ENCODE measurements around the gene KHDC4.
"Not testable (repeated sequence)": the region's sequence is repeated elsewhere in the genome, so short reads cannot be mapped to it uniquely, and the experiment has no call there.

The KHDC4 gene

DNA sequence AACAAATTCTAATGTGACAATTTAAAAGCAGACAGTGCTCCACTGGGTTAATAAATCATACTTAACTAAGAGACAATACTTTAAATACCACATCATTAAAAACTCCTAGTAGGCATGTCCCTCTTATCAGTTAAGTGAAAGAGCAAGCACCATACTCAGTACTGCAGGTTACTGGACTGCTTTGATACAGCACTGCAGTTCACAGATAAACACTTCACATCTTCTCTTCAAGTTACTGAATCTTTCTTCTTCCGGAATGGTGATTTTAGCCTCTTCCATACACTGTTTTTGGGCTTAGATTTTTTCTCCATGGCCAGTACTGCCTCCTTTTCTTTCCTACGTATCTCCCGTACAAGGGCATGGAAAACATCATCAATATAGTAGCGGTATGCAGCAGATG lies 34.1 kb downstream of the KHDC4 start:
- DNase-seq (ENCODE audit: low spot score) = no peak

DNA sequence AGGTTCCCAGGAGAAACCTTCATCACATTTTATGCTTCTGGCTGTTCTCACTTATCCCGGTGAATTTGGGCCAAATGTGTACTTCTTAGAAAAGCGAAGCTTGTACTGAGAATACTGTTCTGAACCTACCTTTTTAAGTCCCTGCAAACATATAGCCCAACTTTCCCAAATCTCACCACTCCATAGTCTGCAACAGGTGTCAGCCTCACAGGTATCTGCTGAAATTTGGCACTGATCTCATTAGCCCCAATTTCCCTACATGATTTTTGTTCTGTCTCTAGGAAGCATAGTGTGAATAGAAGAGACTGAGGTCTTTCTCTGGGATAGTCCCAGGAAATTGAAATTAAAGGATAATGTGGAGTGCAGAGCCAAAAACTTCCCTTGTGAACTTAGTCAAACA lies 34.5 kb downstream of the KHDC4 start:
- DNase-seq (ENCODE audit: low spot score) = no peak

DNA sequence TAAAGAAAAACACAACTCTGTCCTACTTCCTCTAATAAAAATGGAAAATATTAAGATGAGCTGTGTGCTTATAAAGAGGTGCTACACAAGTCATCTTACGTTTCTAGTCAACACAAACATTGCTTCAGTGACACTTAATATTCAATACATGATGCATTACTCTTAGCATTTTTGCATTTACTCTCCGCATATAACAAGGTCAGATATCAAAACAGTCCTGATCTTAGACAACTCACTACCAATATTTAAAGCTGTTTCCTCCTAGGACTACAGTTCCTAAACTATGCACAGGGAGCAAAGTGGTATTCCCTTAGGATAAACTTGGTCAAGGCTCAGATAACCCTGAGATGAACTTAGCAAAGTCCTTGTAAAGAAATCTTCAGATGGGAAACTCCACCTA lies 35.3 kb downstream of the KHDC4 start:
- DNase-seq (ENCODE audit: low spot score) = no peak

DNA sequence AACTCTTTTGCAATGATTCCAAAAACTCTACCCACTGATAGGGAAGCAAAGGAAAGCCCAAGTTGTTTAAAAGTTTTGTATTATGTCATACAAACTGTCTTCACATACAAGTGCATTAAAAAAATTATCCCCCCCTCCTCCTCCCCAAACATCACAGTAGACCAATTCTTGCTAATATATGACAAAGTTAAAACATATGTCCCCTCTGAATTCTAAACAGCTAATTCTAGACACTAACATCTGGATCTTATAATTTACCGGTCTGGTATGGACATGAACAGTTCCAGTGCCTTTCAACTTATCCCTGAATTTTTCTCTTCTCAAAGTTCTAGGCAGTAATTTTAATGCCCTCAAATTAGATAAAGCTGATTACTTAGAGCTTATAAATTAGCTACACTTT lies 36.5 kb downstream of the KHDC4 start:
- DNase-seq (ENCODE audit: low spot score) = no peak

DNA sequence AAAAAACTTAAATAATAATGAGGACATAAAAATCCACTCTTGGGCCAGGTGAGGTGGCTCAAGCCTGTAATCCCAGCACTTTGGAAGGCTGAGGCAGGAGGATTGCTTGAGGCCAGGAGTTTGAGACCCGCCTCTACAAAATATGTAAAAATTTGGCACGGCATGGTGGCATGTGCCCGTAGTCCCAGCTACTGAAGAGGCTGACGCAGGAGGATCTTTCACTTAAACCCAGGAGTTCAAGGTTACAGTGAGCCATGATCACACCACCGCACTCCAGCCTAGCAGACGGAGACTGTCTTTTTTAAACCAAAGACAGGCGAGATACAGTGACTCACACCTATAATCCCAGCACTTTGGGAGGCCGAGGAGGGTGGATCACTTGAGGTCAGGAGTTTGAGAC lies 37.7 kb downstream of the KHDC4 start:
- not testable (repeated sequence) for DNase-seq (ENCODE audit: low spot score)

DNA sequence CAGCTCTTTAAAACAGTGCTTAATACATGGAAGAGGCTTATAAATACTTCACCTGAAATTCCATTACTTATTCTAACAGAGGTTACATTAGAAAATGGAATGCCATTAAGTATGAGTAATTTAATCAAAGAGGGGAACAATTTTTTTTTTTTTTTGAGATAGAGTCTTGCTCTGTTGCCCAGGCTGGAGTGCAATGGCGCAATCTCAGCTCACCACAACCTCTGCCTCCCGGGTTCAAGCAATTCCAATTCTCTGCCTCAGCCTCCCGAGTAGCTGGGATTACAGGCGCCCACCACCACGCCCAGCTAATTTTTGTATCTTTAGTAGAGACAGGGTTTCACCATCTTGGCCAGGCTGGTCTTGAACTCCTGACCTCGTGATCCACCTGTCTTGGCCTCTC lies 38.6 kb downstream of the KHDC4 start:
- not testable (repeated sequence) for DNase-seq (ENCODE audit: low spot score)

DNA sequence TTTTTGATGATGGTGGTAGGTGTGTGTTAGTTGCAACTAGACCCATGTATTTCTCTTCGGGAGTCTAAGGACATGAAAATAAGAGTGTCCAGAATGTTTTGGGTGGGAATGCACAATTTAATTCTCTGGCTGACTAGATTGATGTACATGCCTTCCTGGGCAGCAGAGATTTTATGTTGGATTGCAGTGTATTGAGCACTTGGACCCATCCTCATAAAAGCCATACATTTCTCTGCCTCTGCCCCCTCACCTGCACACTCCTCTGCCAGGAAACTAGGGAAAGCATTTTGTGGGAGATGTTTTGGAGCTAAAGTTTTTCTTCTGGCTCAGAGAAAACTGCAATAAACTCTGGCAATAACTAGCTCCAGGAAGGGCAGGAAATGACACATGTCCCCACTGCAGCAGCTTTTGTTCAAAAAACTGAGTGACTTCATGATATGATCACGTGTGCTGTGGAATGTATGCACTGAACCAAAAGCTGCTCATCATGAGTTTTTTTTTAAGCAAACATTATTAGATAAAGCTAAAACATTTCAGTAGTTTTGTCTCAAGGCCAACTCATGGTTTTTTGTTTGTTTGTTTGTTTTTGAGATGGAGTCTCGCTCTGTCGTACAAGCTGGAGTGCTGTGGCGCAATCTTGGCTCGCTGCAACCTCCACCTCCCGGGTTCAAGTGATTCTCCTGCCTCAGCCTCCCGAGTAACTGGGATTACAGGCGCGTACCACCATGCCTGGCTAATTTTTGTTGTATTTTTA lies 40.6 kb downstream of the KHDC4 start:
- peak; percentile 68 for DNase-seq (ENCODE audit: low spot score)

DNA sequence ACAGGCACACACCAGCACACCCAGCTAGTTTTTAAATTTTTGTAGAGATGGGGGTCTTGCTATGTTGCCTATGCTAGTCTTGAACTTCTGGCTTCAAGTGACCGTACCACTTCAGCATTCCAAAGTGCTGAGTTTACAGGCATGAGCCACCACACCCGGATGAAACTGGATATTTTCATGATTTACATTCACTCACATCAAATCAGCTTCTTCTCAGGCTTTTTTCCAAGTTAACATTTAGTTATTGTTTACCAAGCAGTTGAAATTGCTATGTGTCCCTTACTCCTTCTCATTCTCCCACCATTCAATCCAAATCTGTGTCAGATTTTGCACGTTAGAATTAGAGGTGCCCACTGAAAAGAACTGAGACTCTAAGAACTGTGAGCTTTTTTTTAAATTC lies 41.4 kb downstream of the KHDC4 start:
- peak; percentile 46 for DNase-seq (ENCODE audit: low spot score)

DNA sequence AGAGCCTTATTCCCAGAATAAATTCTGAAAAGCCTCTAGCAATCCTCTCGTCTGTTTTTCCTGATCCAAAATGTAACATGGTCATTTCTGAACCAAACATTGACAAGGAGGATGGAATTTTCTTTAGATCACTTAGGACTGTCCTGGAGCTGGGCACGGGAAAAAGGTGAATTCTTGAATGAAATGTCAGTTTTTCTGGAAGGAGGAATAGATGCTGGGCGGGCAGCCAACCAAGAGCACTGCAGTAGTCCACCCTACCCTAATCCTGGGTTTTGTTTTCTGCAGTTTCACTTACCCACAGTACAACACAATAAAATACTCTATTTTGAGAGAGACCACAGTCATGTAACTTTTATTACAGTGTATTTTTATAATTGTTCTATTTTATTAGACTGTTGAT lies 44.0 kb downstream of the KHDC4 start:
- DNase-seq (ENCODE audit: low spot score) = no peak

DNA sequence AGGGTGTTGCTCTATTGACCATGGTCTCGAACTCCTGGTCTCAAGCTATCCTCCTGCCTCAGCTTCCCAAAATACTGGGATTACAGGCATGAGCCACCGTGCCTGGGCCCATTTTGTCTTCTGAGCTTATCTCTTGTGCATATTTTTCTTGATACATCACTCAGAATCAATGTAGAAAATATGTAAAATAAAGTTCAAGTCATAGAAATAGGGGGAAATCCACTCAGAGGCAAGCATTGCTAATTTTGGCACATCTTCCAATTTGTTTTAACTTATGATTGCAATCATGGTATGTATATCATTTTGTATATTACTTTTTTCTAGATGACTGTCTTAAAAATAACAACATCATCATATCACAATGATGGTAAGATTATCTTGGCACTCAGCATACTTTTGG lies 44.6 kb downstream of the KHDC4 start:
- no peak for DNase-seq (ENCODE audit: low spot score)

DNA sequence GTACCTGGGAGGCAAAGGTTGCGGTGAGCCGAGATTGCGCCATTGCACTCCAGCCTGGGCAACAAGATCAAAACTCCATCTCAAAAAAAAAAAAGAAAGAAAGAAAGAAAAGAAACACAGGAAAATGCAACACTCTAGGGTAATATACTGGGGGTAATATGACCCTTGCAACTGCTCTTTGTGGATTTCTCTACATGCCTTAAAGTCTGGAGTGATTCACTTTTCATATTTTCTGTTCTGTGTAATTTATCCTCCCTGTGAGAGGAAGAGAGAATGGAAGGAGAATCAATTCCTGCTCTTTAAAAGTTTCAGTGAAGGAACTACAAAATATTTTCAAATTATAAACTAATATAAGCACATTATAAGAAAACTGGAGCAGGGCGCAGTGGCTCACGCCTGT lies 45.7 kb downstream of the KHDC4 start:
- DNase-seq (ENCODE audit: low spot score) = no peak

DNA sequence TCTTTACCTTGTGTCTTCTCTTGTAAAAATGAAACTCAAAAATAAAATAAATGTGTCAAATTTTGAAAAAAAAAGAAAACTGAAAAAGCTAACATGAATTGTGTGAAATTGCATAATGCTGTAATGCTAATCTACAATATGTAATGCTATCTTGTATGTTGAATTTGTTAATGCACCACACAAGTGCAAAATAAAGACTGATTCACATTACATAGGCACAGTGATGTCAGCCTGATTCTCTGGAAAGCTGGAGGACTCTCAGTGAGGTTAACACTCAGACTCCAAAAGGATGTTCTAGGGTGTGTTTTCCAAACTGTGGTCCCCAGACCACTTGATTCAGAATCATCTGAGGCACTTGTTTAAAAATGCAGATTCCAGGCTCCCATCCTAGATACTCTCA lies 49.2 kb downstream of the KHDC4 start:
- no peak for DNase-seq (ENCODE audit: low spot score)

DNA sequence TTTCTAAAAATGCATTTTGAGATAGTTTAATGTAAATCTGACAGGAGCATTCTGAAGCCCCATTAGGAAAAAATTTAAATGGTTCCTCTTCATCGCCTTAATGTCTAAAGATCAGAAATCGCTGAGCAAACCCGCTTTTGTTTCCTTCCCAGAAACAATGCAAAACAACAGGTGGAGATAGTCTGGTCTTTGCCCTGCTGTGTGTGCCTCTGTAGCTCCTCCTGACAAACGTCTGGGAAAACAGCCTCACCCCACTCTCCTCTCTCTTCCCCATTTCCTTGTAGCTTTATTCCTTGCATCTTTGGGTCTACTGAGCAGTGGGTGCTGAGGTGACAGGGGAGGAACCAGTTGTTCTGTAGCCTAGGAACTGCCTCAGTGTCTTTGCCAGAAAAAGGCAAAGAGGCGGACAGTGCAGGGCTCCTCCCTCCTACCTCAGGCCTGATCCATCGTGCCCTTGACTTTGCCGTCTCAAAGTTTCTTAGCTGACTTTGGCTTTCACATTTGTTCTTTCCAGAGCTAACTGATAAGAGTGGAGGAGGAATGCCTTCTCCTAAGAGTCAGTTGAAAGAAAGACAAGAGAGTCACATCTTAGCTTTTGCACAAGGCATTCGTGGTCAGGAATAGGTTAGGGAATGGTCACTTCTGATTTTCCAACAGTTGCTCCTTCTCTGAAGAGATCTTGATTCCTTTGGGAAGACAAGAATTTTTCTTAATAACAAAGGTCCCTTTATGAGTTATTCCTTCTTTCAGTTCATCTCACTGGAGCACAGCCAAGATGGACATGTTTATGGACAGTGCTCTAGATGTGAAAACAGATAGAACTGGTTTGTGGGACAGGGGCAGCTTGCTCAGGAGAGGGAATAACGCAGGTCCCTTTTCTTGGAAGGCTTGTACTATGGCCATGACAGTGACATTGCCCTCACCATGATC lies 49.9 kb downstream of the KHDC4 start:
- DNase-seq (ENCODE audit: low spot score) = no peak

DNA sequence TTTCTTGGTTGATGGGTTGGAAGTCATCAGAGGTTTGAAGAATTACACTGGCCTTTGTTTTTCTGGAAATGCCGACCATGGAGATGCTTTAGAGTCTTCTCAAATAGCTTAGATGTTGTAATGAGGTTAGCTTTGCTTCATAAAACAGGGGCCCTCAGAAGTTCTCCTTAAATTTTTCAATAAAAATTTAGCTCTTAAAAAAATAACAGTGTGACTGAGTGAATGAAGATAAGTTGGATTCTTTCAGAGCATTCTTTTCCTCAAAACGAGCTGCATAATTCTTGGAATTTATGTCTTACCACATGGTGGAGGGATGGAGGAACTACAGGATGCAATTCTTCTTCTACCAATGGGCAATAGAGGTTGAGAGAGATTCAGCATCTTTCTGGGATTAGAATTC lies 51.4 kb downstream of the KHDC4 start:
- DNase-seq (ENCODE audit: low spot score) = no peak

DNA sequence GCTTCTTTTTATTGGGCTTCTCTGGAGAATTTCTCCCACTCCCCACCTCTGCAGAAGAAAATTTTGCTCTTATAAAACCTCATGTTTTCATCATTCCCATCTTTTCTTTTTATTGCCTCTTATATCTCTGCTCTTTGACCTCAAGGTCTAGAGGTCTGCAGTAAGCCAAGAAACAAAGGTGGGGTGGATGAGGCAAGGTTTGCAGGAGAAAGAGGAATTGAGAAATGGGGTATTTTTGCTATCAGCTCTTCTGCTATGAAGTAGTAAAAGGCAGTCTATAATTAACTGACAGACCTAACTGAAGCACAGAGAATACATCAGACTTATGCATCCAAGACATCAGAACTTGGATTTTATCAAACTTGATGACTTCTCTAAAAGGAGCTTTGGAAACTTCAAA lies 52.0 kb downstream of the KHDC4 start:
- DNase-seq (ENCODE audit: low spot score) = no peak

DNA sequence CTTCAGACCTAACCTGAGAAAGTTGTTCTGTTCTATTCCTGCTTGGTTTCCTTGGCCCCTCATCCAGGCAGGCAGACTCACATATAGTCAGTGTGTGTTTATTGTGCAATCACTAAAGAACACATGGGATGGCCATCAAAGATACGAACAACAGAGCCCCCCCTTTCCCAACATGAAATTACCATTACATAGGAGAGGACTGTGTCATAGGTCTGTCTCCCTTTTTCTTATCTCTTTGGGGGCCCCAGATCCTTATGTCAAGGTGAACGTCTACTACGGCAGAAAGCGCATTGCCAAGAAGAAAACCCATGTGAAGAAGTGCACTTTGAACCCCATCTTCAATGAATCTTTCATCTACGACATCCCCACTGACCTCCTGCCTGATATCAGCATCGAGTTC lies 53.3 kb downstream of the KHDC4 start:
- DNase-seq (ENCODE audit: low spot score) = no peak

DNA sequence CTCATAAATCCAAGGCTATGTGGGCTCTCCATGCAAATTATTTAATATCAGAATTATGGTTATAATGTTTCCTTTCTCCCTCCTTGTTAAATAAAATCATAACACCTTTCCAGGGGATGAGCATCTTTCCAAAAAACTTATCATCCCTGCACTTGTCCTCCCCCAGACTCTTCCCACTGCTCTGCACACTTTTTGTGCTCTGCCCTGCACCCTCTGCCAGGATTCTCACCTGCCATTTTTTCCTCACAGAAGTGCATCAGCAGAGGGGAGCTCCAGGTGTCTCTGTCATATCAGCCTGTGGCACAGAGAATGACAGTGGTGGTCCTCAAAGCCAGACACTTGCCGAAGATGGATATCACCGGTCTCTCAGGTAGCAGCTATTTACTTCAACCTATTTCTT lies 54.0 kb downstream of the KHDC4 start:
- no peak for DNase-seq (ENCODE audit: low spot score)

DNA sequence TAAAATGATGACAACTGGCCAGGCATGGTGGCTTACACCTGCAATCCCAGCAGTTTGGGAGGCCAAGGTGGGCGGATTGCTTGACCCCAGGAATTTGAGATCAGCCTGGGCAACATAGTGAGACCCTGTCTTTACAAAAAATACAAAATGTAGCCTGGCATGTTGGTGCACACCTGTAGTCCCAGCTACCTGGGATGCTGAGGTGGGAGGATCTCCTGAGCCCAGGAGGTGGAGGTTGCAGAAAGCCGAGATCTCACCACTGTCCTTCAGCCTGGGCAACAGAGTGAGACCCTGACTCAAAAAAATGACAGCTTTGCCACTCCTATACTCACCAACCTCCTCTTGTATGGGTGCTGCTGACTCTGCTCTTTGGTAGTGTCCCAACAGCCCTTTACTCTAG lies 56.3 kb downstream of the KHDC4 start:
- no peak for DNase-seq (ENCODE audit: low spot score)

DNA sequence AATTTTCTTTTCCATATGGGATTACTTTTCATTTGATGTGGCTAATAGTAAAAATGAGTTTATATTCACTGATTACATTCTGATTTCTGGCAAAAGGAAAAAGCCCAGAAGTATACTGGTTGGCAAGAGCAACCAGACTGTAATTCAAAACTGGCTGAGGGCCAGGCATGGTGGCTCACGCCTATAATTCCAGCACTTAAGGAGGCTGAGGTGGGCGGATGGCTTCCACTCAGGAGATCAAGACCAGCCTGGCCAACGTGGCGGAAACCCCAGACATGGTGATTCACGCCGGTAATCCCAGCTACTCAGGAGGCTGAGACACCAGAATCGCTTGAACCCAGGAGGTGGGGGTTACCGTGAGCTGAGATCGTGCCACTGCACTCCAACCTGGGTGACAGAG lies 60.4 kb downstream of the KHDC4 start:
- no peak for DNase-seq (ENCODE audit: low spot score)

DNA sequence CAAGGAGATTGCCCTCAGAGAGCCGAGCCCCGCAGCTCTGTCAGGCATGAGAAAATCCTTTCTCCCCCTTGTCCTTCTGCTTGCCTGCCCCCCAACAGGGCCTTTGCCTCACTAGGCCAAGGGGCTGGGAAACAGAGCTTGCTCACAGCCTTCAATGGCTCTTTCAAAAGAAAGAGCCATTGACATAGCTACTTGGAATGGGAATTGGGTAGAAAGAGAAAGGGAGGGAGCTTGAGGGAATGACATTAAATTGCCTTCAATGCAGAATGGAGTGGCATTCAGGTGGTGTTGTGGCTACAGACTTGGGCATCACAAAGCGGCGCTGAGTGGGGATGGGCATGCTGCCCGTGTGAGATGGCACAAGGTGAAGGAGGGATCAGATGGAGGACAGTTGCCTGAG lies 61.7 kb downstream of the KHDC4 start:
- no peak for DNase-seq (ENCODE audit: low spot score)

DNA sequence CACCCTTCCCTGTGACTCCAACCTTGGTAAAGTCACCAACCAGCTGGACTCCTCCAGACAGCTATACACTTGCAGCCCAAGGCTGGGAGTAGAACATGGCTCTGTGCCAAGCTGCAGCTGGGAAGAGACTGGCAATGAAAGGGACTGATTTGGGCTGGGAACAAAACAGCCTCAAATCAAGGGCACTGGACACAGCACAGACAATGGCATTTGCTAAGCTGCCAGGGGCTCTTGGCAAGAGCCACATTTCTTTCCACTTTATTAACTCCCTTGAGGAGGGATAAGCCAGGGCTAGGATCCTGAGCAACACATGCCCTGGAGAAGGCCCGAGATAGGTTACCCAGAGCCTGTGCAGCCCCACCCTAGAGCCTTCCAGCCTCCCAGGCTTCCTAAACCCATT lies 62.8 kb downstream of the KHDC4 start:
- DNase-seq (ENCODE audit: low spot score) = no peak

DNA sequence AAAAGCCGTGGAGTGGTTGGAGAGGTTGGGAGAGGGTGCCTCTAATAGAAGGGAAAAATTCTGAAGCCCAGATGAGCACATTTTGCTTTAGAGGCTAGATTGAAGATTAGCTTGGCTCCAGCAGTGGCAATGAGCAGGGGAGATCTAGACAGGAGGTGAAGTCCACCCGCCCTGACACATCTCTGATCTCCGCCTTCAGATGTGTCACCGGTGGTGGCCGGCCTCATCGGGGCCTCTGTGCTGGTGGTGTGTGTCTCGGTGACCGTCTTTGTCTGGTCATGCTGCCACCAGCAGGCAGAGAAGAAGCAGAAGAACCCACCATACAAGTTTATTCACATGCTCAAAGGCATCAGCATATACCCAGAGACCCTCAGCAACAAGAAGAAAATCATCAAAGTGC lies 66.4 kb downstream of the KHDC4 start:
- DNase-seq (ENCODE audit: low spot score) = no peak

DNA sequence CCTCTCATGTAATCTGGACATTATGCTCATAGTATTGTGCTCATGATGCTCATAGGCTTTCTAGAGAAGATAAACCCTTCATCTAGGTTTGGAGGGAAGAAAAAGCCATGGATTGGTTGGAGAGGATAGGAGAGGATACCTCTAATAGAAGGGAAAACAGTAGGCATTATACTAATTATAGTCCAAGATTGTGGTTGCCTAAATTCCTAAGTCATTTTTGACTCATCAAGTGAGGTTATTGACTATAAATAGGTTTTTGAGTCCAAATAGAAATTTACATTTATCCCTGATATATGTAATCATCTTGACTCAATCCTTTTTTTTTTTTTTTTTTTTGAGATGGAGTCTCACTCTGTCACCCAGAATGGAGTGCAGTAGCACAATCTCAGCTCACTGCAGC lies 69.8 kb downstream of the KHDC4 start:
- DNase-seq (ENCODE audit: low spot score) = peak; percentile 15
